H1 (cell line): Measurements from ENCODE around the gene CERS1. TPM values are rescaled to one million over a fixed set of nuclear protein-coding genes. Genes with fewer than 3 reads are reported as not detected.

ENCODE experiments used
- CTCF ChIA-PET: fragments of 300-600 bp; sonication (Branson Sonifier 250); formaldehyde crosslinking; loops from one replicate; lab custom pipeline; 2021; ENCODE audit not compliant: partially characterized antibody; lab: Charles Lee
- POLR2A ChIA-PET: fragments of 300-600 bp; sonication (Branson Sonifier 250); formaldehyde crosslinking; loops from one replicate; lab custom pipeline; 2021; ENCODE audit warnings: inconsistent platforms; ENCODE audit not compliant: partially characterized antibody; lab: Charles Lee
- DNase-seq, 2 experiments: peaks; one replicate each; pipeline versions ENCODE4 v3.0.0 to v3.0.0-alpha.2; 2010 to 2022; ENCODE audit warnings: low spot score in 2 of 2, low read depth in 1 of 2, mixed read lengths in 1 of 2
- FAIRE-seq: peaks from 2 replicates; lab custom pipeline; 2011; peaks lifted over from hg19 to GRCh38; lab: Jason Lieb, UNC
- H2AFZ ChIP-seq: 2 replicates; pipeline ENCODE4 v1.8.1; 2012; ENCODE audit warnings: low read length, inconsistent platforms
- H2AK5ac ChIP-seq: 2 replicates; pipeline ENCODE4 v1.6.1; 2013; ENCODE audit warnings: low read depth, low read length
- H2BK120ac ChIP-seq: replicated peaks from 2 replicates; pipeline ENCODE3; 2013; ENCODE audit warnings: low read depth, low read length, inconsistent platforms
- H2BK12ac ChIP-seq: 2 replicates; pipeline ENCODE4 v1.6.1; 2013; ENCODE audit warnings: low read depth, low read length
- H2BK15ac ChIP-seq: 2 replicates; pipeline ENCODE4 v1.6.1; 2013; ENCODE audit warnings: low read length
- H2BK20ac ChIP-seq: 2 replicates; pipeline ENCODE4 v1.6.1; 2013; ENCODE audit warnings: low read length
- H2BK5ac ChIP-seq: 2 replicates; pipeline ENCODE4 v1.6.1; 2013; ENCODE audit warnings: low read depth, low read length
- H3K14ac ChIP-seq: 2 replicates; pipeline ENCODE4 v1.6.1; 2013; ENCODE audit warnings: inconsistent platforms; ENCODE audit not compliant: insufficient read length
- H3K18ac ChIP-seq: 2 replicates; pipeline ENCODE4 v1.6.1; 2013; ENCODE audit warnings: low read length; ENCODE audit errors: extremely low read depth
- H3K23ac ChIP-seq: 2 replicates; pipeline ENCODE4 v1.6.1; 2013; ENCODE audit warnings: inconsistent platforms; ENCODE audit not compliant: insufficient read length
- H3K23me2 ChIP-seq: 2 replicates; pipeline ENCODE4 v1.6.1; 2013; ENCODE audit warnings: low read depth, low read length
- H3K27ac ChIP-seq: 2 replicates; pipeline ENCODE4 v1.6.1; 2011; ENCODE audit warnings: low read depth, low read length, inconsistent platforms
- H3K27me3 ChIP-seq, 4 experiments: replicated peaks in 1 of 4; 1 replicate in 1 of 4; 2 replicates in 3 of 4; pipeline versions ENCODE4 v1.6.1 to v1.8.1; 2011 to 2013; ENCODE audit warnings: low read length in 3 of 4, mild to moderate bottlenecking in 3 of 4, inconsistent platforms in 2 of 4, mixed read lengths in 2 of 4, moderate library complexity in 1 of 4; ENCODE audit not compliant: control insufficient read depth in 3 of 4, insufficient read depth in 3 of 4; ENCODE audit errors: extremely low read depth in 1 of 4
- H3K36me3 ChIP-seq, 4 experiments: 2 replicates each; pipeline versions ENCODE4 v1.6.1 to v1.8.1; 2011 to 2013; ENCODE audit warnings: mild to moderate bottlenecking in 4 of 4, low read length in 3 of 4, moderate library complexity in 2 of 4, control low read depth in 1 of 4, inconsistent platforms in 1 of 4; ENCODE audit not compliant: insufficient read depth in 4 of 4, control insufficient read depth in 2 of 4
- H3K4ac ChIP-seq: replicated peaks from 2 replicates; pipeline ENCODE3; 2013; ENCODE audit warnings: low read length, low read depth, mixed read lengths, inconsistent platforms; ENCODE audit not compliant: insufficient read length
- H3K4me1 ChIP-seq, 4 experiments: replicated peaks in 1 of 4; 1 replicate in 1 of 4; 2 replicates in 3 of 4; pipeline versions ENCODE4 v1.6.1 to v1.8.1; 2011 to 2013; ENCODE audit warnings: low read length in 3 of 4, inconsistent platforms in 2 of 4, mixed read lengths in 1 of 4; ENCODE audit not compliant: insufficient read depth in 4 of 4, control insufficient read depth in 3 of 4
- H3K4me2 ChIP-seq, 2 experiments: 2 replicates each; pipeline versions ENCODE4 v1.6.1 to v1.8.1; 2011 to 2013; ENCODE audit warnings: low read depth in 2 of 2, low read length in 2 of 2, control low read depth in 1 of 2, inconsistent platforms in 1 of 2, mild to moderate bottlenecking in 1 of 2; ENCODE audit not compliant: insufficient read depth in 1 of 2
- H3K4me3 ChIP-seq, 4 experiments: fragments of 200-600, 300-600 bp in 1 of 4; sonication (generic), shearing (Covaris generic), sonication (Bioruptor Twin) in 1 of 4; 2 replicates each; pipeline versions ENCODE4 v1.5.1 to v1.8.1; 2011 to 2016; ENCODE audit warnings: low read length in 4 of 4, low read depth in 3 of 4, control low read depth in 2 of 4, inconsistent platforms in 2 of 4, mild to moderate bottlenecking in 2 of 4, mixed read lengths in 1 of 4, moderate library complexity in 1 of 4; ENCODE audit not compliant: insufficient read depth in 2 of 4; ENCODE audit errors: extremely low read depth in 1 of 4
- H3K56ac ChIP-seq: replicated peaks from 2 replicates; pipeline ENCODE3; 2013; ENCODE audit warnings: low read depth, mild to moderate bottlenecking, mixed read lengths, low read length, inconsistent platforms; ENCODE audit not compliant: insufficient read length
- H3K79me1 ChIP-seq: 2 replicates; pipeline ENCODE4 v1.6.1; 2013; ENCODE audit warnings: low read depth, low read length, control low read depth
- H3K79me2 ChIP-seq, 2 experiments: 2 replicates each; pipeline versions ENCODE4 v1.6.1 to v1.8.1; 2012 to 2013; ENCODE audit warnings: low read length in 2 of 2, mild to moderate bottlenecking in 2 of 2, inconsistent platforms in 1 of 2; ENCODE audit not compliant: insufficient read depth in 2 of 2, control insufficient read depth in 1 of 2
- H3K9ac ChIP-seq, 4 experiments: replicated peaks in 1 of 4; 1 replicate in 1 of 4; 2 replicates in 3 of 4; pipeline versions ENCODE4 v1.6.1 to v1.8.1; 2011 to 2013; ENCODE audit warnings: low read depth in 3 of 4, low read length in 3 of 4, control low read depth in 2 of 4, mild to moderate bottlenecking in 2 of 4, moderate library complexity in 2 of 4, inconsistent platforms in 1 of 4; ENCODE audit errors: extremely low read depth in 1 of 4
- H3K9me3 ChIP-seq, 2 experiments: 2 replicates each; pipeline versions ENCODE4 v1.6.1 to v1.8.1; 2012 to 2013; ENCODE audit warnings: mild to moderate bottlenecking in 2 of 2, moderate library complexity in 2 of 2, control low read depth in 1 of 2, inconsistent platforms in 1 of 2, low read depth in 1 of 2, low read length in 1 of 2, mixed read lengths in 1 of 2; ENCODE audit not compliant: insufficient read depth in 2 of 2
- H4K20me1 ChIP-seq, 2 experiments: replicated peaks in 1 of 2; 2 replicates each; pipeline versions ENCODE3 to v1.8.1; 2011 to 2013; ENCODE audit warnings: inconsistent platforms in 2 of 2, low read length in 2 of 2, mild to moderate bottlenecking in 1 of 2; ENCODE audit not compliant: insufficient read depth in 2 of 2, control insufficient read depth in 1 of 2
- H4K5ac ChIP-seq: 2 replicates; pipeline ENCODE4 v1.6.1; 2013; ENCODE audit warnings: low read length, low read depth, mixed read lengths, inconsistent platforms; ENCODE audit not compliant: insufficient read length
- H4K8ac ChIP-seq: 2 replicates; pipeline ENCODE4 v1.8.0; 2013; ENCODE audit warnings: mild to moderate bottlenecking, moderate library complexity, low read length, inconsistent platforms; ENCODE audit not compliant: insufficient read depth; ENCODE audit errors: extremely low read depth
- H4K91ac ChIP-seq: replicated peaks from 2 replicates; pipeline ENCODE3; 2013; ENCODE audit warnings: low read length, mixed read lengths, inconsistent platforms; ENCODE audit not compliant: insufficient read length
- EZH2 ChIP-seq: fragments of 200-600 bp; sonication (generic); IDR thresholded peaks from 2 replicates; pipeline ENCODE4 v1.7.1; 2012; ENCODE audit warnings: low read depth, mild to moderate bottlenecking, moderate library complexity, low read length, inconsistent platforms; ENCODE audit not compliant: severe bottlenecking
- KDM5A ChIP-seq: fragments of 200-600 bp; IDR thresholded peaks from 2 replicates; pipeline ENCODE4 v1.7.1; 2012; ENCODE audit warnings: mild to moderate bottlenecking, low read length, inconsistent platforms, mixed read lengths
- RFX5 ChIP-seq: IDR thresholded peaks from 2 replicates; pipeline ENCODE4 v1.6.1; 2011; ENCODE audit warnings: low read depth, low read length, improper control_type of control experiment, borderline replicate concordance
- SIN3A ChIP-seq, 2 experiments: IDR thresholded peaks in 1 of 2; conservative IDR thresholded peaks in 1 of 2; 2 replicates each; pipeline ENCODE4 v1.6.1; 2011 to 2012; ENCODE audit warnings: low read length in 2 of 2, improper control_type of control experiment in 1 of 2, low read depth in 1 of 2, mild to moderate bottlenecking in 1 of 2
- SP1 ChIP-seq: IDR thresholded peaks from 2 replicates; pipeline ENCODE4 v1.6.1; 2011; ENCODE audit warnings: low read depth, low read length
- SP4 ChIP-seq: IDR thresholded peaks from 2 replicates; pipeline ENCODE4 v1.6.1; 2012; ENCODE audit warnings: low read length, inconsistent platforms
- WGBS, 2 experiments: shearing (Covaris generic) in 1 of 2; methylation state at CpG; one replicate each; pipeline versions ENCODE4 v1.1.6 to v1.1.7; 2013 to 2015; ENCODE audit warnings: low lambda C conversion rate in 2 of 2, mixed read lengths in 2 of 2, inconsistent platforms in 1 of 2, low coverage in 1 of 2, missing lambda C conversion rate in 1 of 2; ENCODE audit not compliant: insufficient replicate concordance in 2 of 2, insufficient coverage in 1 of 2, insufficient read length in 1 of 2; ENCODE audit errors: extremely low coverage in 1 of 2, missing lambda C conversion rate in 1 of 2; 5-methylcytosine and 5-hydroxymethylcytosine counted together
- polyA plus RNA-seq, 7 experiments: library from polyadenylated mRNA; depleted of rRNA in 3 of 7; stranded (reverse) in 5 of 7; unstranded in 2 of 7; fragments of >200 nt in 5 of 7; fragments of 200-250 nt in 2 of 7; gene quantifications; 1 replicate in 5 of 7; 2 replicates in 1 of 7; 4 replicates in 1 of 7; pipeline versions ENCODE4 v1.2.1 to v1.2.3, GENCODE V29; 2011 to 2013; ENCODE audit warnings: missing spikeins in 2 of 7, mixed read lengths in 2 of 7
- total RNA-seq: library from RNA; stranded (reverse); fragmentation: NEBNext Ultra II Directional; extraction: Animal tissue kit (Norgen Biotek cat#: 25700); gene quantifications from 2 replicates; pipeline ENCODE4 v1.2.1, GENCODE V29; 2021
- TF ChIP-seq, protein P1 (sequence below): IDR thresholded peaks from 2 replicates; pipeline ENCODE4 v1.6.1; 2012; ENCODE audit warnings: inconsistent platforms

Gene CERS1
- total and polyA plus RNA-seq, 2 of the 8 experiments (the other 6 are each of a cell fraction or from before 2014, with no cell fraction given): 18.6 to 51.0 TPM

DNA sequence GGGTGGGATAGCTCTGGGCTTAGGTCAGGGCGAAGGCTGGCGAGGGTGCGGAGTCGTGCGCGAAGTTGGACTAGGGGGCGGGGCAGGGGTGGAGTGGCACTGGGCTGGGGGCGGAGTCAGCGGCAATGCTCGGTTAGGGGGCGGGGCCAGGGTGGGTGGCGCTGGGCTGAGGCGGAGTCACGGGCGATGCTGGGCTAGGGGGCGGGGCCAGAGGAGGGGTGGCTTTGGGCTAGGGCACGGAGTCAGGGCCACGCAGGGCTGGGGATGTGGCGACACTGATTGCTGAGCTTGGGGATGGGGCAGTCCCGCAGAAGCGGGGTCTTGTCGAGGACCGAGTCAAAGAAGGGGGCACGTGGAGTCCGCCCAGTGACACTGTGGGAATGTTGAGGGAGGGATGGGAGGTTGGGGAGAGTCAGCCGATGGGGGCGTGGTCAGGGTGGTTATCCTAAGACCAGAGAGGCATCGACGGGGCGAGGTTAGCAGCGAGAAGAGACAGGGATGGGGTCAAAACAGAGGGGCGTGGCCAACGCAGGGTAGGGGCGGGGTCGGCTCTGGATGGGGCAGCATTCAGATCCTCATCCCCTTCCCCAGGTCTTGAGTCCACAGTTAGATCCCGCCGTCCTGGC lies 36.4 kb upstream of the CERS1 start:
- H2AFZ ChIP-seq: no peak overlapping the region
- H3K9ac ChIP-seq: no peak overlapping the region; a peak in 1 of 7 replicates
- no peak overlapping the region for H4K5ac ChIP-seq
- H3K23me2 ChIP-seq: peaks cover 8% of the 10 kb centered on the region; the same call in 1 of the 2 replicates
- H3K79me1 ChIP-seq: no peaks in the 10 kb centered on the region
- H2BK5ac ChIP-seq: no peak overlapping the region
- no peak overlapping the region for H2AK5ac ChIP-seq
- no peak overlapping the region for H2BK12ac ChIP-seq
- H3K79me2 ChIP-seq: no peaks in the 10 kb centered on the region
- H3K27ac ChIP-seq: no peak overlapping the region
- H2BK15ac ChIP-seq: no peak overlapping the region
- peaks cover 10 to 29% of the 10 kb centered on the region in 2 experiments for H4K20me1 ChIP-seq
- H3K4ac ChIP-seq: no peak overlapping the region
- H3K36me3 ChIP-seq: peaks cover 4 to 31% (median 12%) of the 10 kb centered on the region in 4 experiments; a peak in 6 of 8 replicates
- no peak overlapping the region for H4K8ac ChIP-seq
- TF ChIP-seq RFX5 (no peak), SP4 (0 out of 2 replicates have a peak, but pooled peaks have one; percentile 40), EZH2 (no peak), SP1 (peak; percentile 73), SIN3A (conservative IDR thresholded peaks at IDR 0.05 in 1 of 2, IDR thresholded peaks at IDR 0.05 in 1 of 2; ENCODE audit: low read depth in 1 of 2, low read length in 2 of 2) (peak in 1 of 2 experiments; percentile 66; a peak in 1 of 4 replicates), KDM5A (no peak)
- TF ChIP-seq, protein P1, sequence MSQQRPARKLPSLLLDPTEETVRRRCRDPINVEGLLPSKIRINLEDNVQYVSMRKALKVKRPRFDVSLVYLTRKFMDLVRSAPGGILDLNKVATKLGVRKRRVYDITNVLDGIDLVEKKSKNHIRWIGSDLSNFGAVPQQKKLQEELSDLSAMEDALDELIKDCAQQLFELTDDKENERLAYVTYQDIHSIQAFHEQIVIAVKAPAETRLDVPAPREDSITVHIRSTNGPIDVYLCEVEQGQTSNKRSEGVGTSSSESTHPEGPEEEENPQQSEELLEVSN: 0 out of 2 replicates have a peak, but pooled peaks have one; percentile 17
- FAIRE-seq (peak; percentile 73), DNase-seq (peak; percentile 95 to 99)
- ChIA-PET POLR2A (interaction anchor here (0.8 to 8.3 kb wide), 6 partner anchors 7 to 39 kb away, joined by 3 to 94 read pairs (median 6); partner anchors contain the start of genes COPE and DDX49), CTCF (no interaction called here)
- H3K14ac ChIP-seq: no peak overlapping the region
- H3K9me3 ChIP-seq: no peaks in the 10 kb centered on the region
- peaks cover 0 to 10% (median 5%) of the 10 kb centered on the region in 4 experiments; a peak in 6 of 7 replicates for H3K4me1 ChIP-seq
- H2BK20ac ChIP-seq: no peak overlapping the region
- peak overlapping the region; percentile 33 to 63 (median 48); a peak in 7 of 8 replicates for H3K4me3 ChIP-seq
- H3K23ac ChIP-seq: no peak overlapping the region
- no peak overlapping the region for H2BK120ac ChIP-seq
- H3K18ac ChIP-seq: no peak overlapping the region; the same call in 1 of the 2 replicates
- H4K91ac ChIP-seq: no peak overlapping the region
- H3K56ac ChIP-seq: no peak overlapping the region
- 1% methylated on average over 17 of the region's 37 CpGs; no CpG with 5 or more reads in 1 of the 2 experiments for WGBS, 2 experiments
- peak overlapping the region; percentile 86 to 98 for H3K4me2 ChIP-seq
- no peaks in the 10 kb centered on the region for H3K27me3 ChIP-seq
